GM18508 (cell line): ENCODE data around the gene SLC25A21.
"Not testable (repeated sequence)": the region's sequence is repeated elsewhere in the genome, so short reads cannot be mapped to it uniquely, and the experiment has no call there.

ENCODE experiments used
- ATAC-seq: cut with Tn5 transposase; IDR thresholded peaks from one replicate; pipeline ENCODE4 v1.9.1; 2021; ENCODE audit warnings: moderate number of reproducible peaks; ENCODE audit not compliant: insufficient read depth, unreplicated experiment

The SLC25A21 gene

DNA sequence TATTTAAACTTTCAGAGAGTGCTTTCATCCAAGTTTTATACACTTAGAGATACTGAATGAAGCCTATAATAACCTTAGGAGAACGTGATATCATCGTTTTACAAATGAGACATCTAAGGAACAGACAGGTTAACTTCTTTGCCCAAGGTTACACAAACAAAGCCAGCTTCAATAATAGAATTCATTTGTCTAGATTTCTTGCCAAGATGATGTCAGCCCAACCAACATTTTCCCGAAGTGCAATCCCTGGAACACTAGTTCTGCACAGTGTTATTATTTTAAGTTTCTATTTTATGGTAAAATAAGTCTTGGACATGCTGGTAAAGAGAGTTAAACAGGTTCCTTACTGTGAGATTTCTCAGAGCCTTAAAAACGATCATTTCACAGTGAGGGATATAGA lies 174.6 kb downstream of the SLC25A21 start:
- ATAC-seq = no peak

DNA sequence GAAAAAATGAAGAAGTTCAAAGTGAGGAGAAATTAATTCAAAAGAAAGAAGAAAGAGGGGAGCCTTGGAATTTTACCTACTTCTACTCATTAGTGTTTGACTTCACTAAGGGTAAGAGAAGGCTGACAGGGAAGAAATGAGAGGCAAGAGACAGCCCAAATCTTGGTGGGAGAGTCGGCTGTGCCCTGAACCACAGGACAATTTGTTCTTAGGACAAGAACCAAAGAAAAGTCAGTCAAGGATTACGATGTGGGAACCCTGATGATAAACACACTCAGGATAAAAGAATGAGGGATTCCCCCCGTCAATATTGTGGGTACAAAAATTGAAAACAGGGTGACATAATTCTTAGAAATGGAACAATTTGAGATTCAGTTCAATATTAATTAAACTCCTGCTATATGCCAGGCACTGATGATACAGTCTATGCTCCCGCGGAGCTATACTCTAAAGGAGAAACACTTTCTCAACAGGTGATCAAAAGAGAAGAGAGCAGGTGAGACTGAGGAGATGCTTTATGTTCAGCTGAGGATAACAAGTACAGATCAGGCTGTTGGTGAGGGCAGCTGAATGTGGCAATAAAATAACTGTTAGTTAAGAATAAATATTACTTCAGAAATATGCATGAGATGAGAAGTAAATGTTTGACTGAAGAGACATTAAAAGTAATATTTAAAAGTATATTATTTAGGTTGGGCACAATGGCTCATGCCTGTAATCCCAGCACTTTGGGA lies 175.4 kb downstream of the SLC25A21 start:
- no peak for ATAC-seq

DNA sequence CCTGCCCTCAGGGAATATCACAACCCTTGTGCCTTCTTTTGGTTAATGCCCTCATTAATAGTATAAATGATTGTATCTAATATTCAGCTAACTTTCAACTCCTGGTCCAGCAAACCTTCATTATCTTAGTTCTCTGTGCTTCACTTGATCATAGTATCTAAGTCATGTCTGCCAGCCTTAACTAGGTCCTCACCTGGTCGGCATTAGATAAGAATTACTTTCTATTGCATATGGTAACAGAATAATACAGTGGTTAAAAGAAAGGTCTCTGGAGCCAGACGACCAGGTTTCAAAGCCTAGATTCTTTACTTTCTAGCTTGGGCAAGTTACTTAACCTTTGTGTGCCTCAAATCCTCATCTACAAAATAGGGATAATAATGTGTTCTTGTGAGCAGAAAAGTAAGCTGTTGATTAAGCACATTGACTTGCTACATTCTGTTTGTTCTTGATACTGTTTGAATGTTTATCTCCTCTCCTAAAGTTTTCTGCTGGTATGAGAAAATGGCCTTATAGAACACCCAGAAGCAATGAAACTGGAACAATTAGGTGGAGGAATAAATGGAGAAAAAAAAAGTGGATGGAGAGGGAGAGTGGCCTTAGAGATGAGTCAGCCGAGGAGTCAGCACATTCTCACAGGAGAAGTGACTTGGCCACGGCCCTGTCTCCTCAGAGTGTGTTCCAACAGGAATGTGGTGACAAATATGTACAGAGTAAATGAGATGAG lies 176.1 kb downstream of the SLC25A21 start:
- no peak for ATAC-seq

DNA sequence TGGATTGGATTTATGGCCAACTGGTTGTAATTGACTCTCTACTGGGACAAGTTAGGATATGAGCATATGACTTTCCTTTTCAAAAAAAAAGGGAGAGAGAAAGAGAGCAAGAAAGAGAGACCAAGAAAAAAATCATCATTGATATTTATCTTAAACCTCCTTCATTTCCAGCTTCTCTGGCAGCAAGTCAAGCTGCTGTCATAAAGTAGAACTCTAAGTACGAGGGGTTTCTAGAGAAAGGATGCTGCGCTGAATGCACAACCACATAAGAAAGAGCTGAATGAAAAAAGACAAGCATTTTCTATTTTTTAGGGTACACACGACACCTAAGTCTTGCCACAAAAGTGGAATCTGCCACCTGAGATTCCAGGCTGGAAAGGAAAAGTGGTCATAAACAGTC lies 182.6 kb downstream of the SLC25A21 start:
- ATAC-seq = no peak

DNA sequence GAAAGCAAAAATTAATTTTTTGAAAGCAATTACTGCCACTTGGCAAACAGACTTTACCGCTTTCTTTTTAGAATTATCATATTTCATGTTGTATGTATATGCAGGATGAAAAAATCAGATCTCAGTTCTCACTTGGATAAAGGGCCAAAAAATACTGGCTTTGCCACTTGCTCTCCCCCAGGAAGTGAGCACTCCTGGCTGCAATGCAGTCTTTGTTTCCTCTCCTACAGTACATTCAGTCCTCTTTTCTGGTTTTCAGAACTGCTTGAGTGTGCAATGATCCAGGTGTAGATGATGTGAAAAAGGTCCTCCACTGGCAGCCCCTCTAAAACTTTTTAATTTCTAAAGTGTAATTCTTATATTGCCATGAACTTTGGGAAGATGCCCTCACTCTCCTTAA lies 183.4 kb downstream of the SLC25A21 start:
- no peak for ATAC-seq

DNA sequence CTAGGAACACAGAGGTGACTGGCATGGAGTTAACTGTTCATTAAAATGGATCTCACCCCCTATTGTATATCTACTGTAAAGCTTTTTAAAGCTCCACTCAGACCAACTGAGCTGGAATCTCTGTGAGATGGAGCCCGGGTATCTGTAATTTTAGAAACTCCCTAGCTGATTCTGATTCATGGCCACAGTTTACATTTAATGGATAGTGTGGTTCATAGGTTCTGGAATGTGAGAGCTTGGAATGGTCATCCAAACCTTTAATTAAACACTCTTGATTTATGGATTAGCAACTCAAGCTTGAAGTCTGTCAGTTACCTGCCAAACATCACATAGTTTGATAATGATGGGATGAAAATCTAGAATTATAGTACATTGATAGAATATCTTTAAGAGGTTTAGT lies 183.8 kb downstream of the SLC25A21 start:
- ATAC-seq = no peak

DNA sequence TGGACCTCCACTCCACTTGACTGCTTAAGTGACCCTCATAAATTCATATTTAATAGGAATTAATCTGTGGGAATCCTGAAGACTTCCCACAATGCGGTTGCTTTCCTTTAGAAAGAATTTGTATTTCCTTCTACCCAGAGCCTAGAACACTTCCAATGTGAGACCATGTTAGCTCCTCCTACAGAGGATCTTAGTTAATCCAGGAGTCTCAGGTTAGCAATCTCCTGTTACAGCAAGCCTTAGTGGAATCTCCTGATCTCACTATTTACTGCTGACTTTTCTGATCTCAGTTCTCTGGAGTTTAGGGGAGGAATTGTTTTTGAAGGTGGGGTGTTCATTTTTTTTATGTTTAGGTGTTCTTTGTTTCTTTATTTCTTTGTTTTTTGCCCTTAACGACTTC lies 186.0 kb downstream of the SLC25A21 start:
- no peak for ATAC-seq

DNA sequence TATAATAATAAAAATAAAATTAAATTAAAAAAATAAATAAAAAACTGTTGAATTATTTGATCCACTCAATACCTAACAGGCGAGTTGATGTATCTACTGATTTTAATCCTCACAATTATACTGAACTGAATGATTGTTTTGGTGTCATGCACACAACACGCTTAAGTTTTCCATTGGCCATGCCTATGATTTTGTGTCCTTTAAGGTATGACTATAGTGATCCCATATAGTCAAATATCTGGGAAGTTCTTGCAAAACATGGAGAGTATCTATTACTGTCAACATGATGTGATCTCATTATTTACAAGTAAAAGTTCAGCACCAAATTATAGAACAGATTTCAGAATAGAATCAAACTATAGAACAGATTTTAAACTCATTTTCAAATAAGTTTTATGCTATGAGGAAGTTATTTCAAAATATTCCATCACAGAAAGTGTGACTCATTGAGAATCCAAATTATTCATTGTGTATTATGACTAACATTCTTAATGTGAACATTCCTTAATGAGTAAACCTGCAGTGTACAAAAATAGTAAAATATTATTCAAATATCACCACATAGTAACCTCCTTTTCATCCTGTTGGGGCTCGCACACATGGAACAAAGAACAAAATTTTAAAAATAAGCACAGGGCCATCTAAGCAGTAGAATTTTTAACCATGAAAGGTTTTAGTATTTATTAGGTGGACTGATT lies 190.4 kb downstream of the SLC25A21 start:
- no peak for ATAC-seq

DNA sequence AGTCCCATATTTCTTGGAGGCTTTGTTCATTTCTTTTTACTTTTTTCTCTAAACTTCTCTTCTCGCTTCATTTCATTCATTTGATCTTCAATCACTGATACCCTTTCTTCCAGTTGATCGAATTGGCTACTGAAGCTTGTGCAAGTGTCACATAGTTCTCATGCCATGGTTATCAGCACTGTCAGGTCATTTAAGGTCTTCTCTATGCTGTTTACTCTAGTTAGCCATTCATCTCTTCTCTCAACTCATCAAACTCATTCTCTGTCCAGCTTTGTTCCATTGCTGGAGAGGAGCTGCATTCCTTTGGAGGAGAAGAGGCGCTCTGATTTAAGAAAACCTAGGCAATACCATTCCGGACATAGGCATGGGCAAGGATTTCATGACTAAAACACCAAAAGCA lies 192.0 kb downstream of the SLC25A21 start:
- ATAC-seq = not testable (repeated sequence)

DNA sequence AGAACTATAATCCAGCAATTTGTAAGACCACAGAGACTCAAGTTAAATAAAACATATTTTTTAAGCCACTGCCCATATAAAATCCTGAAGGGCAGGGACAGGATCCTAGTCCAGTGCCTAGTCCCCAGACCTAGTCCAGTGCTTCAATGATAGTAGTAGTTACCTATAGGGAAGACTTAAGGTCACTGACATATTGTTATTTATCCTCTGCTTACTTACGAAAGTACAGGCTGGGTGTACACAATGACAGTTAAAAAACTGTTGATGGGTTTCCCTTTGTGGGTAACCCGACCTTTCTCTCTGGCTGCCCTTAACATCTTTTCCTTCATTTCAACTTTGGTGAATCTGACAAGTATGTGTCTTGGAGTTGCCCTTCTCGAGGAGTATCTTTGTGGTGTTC lies 192.5 kb downstream of the SLC25A21 start:
- no peak for ATAC-seq

DNA sequence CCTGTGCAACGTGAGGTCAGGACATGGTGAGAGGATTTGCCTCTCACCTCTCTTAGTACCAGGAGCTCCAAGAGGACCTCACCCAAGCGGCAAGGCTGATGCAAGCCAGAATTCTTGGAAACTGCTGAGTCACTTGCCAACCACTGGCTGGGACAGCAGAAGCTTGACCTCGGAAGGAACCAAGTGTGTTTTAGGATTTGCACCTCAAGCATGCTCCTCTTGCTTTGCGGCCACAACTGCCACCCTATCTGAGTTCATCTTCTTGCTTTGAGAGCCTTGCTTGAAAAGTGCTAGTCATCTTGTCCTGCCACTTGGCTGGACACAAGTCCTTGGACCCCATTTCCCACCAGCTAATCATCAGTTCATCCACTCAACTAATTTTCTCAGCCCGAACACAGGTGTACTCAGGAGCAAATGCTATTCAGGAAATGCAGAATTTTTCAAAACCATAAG lies 195.8 kb downstream of the SLC25A21 start:
- ATAC-seq = no peak

DNA sequence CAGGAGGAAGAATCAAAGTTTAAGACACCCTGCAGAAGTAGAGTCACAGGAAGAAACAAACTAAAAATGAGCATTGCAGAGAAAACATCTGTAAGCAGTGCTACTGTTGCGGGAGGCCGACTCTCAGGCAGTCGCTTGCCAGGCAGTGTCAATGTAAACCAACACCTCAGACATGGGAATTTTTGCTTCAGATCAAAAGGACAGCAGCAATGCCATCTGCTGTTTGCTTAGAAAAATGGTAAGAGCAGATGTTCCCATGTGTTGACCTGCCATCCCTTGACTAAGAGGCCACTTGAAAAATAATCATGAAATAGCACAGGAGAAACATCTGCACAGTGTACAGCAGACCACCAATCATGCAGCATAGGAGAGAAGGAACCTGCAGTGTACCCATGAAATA lies 196.6 kb downstream of the SLC25A21 start:
- no peak for ATAC-seq

DNA sequence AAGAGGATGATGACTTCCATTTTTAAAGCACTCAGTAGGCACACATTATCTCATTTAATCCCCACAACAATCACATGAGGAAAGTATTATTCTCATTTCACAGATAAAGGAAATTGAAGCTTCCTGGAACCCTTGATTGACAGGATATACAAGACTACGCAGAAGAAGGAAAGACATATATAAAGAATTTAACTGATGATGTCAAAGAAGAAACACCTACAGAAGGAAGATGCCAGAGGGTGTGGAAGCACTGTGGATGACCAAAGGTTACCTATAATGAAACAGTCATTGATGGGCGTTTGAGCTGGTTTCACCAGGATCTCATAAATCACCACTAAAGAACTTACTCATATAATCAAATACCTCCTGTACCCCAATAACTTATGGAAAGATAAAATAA lies 197.4 kb downstream of the SLC25A21 start:
- no peak for ATAC-seq

DNA sequence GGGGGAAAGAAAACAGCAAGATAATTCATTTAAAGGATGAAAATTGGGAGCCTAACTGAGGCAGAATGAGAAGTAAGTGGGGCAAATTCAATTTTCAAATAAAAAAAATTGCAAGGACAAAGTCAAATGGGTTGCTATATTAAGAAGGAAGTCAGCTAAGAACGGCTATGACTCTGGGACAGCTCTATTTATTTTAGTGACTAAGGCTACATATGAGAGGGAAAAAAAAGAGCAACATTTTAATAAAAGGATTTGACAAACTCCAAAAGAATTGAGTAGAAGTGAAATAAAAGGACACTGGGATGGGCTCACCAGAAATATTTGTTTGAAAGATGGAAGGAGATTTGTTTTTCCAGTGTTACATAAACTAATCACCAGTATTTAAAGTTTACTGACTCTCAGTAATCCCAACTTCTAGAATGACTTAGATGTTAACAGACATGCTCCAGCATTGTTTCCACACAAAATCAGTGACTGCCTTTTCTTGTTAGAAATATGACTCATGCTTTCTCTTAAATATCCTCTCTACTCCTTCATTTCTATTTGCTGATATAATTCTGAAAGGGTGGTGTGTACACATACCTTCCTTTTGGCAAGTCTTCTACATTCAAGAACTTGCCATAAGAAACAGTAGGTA lies 198.5 kb downstream of the SLC25A21 start:
- no peak for ATAC-seq

DNA sequence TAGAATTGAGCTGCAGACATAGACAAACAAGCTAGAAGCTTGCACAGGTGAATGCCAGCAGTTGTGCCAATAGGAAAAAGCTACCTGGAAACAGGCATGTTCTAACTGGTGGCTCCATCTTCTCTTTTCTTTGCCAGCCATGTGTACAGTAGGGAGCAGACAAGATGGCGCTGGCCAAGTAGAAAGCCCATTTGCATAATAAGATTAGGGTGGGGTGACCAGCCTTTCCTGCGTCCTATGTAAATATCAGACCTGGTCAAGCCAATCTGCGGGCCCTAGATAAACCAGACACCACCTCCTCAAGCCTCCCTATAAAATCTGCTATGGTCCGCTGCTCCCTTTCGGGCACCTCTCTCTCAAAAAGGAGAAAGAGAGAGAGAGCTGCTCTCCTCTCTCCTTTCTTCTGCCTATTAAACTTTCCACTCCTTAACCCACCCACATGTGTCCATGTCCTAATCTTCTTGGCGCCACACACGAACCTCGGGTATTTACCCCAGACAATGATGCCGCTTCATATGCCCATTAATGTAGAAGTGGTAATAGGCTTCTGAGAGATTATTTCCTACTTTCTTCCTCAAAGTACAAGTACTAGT lies 201.0 kb downstream of the SLC25A21 start:
- no peak for ATAC-seq

DNA sequence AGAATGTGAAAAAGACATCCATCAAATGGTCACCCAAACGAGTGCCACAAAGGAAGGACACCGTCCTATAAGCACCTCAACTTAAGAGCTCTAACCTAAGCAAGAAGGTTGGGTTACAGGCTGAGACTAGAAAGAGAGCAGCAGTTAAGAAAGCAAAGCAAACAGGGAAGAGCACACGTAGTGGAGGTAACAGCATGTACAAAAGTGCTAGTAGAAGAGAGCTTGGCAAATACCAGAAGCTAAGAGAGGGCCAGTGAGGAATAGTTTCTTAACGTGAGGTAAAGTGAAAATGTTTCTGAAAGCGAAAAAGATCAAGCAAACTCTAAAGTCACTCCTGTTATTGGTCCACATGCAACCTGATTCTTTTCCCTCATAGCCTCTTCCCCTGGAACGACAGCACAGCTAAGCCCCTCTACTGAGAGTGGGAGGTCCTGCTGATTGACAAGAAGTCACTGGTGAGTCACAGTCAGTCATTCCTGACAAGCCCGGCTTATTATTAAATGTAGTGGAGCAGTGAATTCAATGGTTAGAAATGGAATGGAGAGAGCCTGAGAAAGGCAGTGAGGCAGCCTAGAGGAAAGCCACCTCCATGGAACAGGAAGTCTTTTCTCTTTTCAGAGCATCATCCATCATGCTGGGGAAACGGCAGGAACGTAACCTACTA lies 204.4 kb downstream of the SLC25A21 start:
- no peak for ATAC-seq

DNA sequence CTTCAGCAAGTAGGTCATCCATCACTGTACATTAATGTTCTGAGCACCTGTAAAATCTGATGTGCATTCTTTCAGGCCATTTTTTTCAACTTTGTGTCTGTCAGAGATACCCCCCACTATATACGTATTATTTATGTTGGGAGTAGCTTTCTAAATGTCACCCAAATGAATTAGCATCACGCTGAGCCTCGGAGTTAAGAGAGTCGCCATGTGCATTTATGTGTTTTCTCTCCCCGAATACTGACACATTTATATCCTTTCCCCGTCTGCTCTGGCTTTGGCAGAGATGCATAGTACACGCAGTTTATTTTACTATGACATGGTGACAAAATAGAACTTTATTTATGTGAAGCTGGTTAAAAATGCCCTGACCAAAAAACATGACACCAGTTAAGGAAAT lies 216.4 kb downstream of the SLC25A21 start:
- ATAC-seq = no peak

DNA sequence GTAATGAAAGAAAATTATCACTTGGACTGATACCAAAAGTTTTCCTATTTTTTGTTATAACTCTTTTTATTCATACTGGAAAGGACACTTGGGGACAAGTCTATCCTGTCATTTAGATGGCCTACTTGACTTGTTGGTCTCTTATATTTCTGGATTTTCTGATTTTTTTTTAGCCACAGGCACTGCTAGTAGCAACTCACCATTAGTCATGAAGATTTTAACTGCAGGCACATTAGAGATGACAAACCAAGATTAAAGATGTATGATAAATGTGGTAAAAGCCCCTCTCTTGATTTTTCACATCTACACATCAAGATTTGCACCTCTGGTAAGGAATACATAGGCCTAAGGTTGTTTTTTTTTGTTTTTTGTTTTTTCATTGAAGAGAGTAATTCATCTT lies 217.0 kb downstream of the SLC25A21 start:
- no peak for ATAC-seq

DNA sequence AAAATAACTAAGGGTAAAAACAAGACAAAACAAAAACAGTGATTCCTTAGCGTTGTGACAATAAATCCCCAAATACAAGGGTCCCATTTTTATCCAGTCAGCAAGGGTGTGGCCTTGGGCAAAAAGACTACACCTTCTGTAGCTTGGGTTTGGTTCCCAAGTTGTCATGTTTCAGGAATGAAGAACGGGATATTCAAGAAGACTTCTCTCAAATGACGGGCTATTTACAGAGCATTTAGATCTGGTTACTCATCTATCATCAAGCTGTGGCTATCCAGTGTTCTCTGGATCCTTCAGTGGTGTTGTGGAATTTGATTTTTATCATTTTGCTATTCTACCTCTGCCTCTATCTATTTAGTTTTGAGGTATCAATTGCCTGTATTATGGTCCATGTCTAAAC lies 219.7 kb downstream of the SLC25A21 start:
- ATAC-seq = no peak

DNA sequence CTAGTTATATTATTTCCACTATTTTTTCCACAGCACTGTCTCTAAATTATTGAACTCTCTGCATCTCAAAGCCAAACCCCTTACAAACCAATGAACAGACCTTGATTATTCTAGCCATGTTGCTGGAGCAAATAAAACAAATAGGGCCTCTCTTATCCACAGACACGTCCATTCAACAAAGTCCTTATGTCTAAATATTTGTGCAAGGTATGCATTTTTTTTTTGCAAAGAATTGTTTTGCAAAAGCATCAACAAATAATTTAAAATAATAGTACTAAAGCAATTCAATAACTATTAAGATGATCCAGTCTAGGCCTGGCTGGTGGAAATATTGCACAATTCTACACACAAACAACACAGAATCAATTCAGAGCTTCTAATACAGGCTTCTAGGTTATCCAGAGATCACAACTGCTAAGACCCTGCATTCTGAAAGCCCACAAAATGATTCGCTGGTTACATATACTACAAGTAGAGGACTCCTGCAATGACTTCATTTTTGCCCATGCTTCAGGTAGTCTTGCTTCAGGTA lies 221.0 kb downstream of the SLC25A21 start:
- ATAC-seq = no peak
